ENCODE data around the gene SGF29.
"Not testable (repeated sequence)": the region's sequence is repeated elsewhere in the genome, so short reads cannot be mapped to it uniquely, and the experiment has no call there.

- TF ChIP-seq, protein P1, sequence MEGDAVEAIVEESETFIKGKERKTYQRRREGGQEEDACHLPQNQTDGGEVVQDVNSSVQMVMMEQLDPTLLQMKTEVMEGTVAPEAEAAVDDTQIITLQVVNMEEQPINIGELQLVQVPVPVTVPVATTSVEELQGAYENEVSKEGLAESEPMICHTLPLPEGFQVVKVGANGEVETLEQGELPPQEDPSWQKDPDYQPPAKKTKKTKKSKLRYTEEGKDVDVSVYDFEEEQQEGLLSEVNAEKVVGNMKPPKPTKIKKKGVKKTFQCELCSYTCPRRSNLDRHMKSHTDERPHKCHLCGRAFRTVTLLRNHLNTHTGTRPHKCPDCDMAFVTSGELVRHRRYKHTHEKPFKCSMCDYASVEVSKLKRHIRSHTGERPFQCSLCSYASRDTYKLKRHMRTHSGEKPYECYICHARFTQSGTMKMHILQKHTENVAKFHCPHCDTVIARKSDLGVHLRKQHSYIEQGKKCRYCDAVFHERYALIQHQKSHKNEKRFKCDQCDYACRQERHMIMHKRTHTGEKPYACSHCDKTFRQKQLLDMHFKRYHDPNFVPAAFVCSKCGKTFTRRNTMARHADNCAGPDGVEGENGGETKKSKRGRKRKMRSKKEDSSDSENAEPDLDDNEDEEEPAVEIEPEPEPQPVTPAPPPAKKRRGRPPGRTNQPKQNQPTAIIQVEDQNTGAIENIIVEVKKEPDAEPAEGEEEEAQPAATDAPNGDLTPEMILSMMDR (conservative IDR thresholded peaks at IDR 0.05), result not testable (repeated sequence)
- TF ChIP-seq ZFX (IDR thresholded peaks at IDR 0.05), result not testable (repeated sequence)
These were observed 54.2 kb downstream of the SGF29 start for GRCh38 chr16:28607681-28608495.
